ENCODE results near the gene MECP2. TPM values are rescaled to one million over a fixed set of nuclear protein-coding genes. Genes with fewer than 3 reads are reported as not detected.

Gene MECP2
- total RNA-seq, 2 donors from 2014 or later = 34.4 to 35.3 TPM

DNA sequence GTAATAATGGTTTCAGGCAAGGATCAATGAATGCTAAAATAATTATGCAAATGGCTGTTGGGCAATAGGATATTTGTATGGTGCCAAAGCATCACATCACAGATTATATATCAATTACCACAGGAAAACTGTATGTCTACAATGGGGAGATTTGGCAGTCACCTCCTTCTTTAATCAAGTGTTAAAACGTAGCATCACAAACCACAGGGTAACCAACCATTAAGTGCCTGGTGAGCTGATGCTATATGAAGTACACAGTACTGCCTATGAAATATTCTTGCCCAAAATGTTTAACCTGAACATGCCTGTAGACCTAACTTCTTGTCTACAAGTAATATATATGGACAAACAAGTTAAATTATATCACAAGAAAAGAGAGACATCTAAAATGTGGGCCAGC is 25.3 kb downstream of the MECP2 start:
- Histone ChIP-seq H3K36me3 (ENCODE audit: control insufficient read depth, insufficient read depth, low read length) (peaks cover 6% of the 10 kb centered on the region), H3K4me1 (ENCODE audit: control insufficient read depth, insufficient read depth, low read length) (no peaks in the 10 kb centered on the region), H3K9me3 (ENCODE audit: control insufficient read depth, low read length) (no peaks in the 10 kb centered on the region), H3K4me3 (ENCODE audit: low read length) (no peak overlapping the region), H3K27ac (ENCODE audit: low read depth, low read length) (no peak overlapping the region), H3K27me3 (ENCODE audit: control insufficient read depth, insufficient read depth, low read length, poor library complexity, severe bottlenecking) (no peaks in the 10 kb centered on the region), H3K9ac (ENCODE audit: extremely low read depth, low read length, poor library complexity, severe bottlenecking) (no peak overlapping the region)
- DNase-seq = no peak
- no CpG with 5 or more reads among the region's 1 CpG for WGBS, 2 experiments (ENCODE audit: insufficient coverage in 1 of 2, insufficient read length in 1 of 2)
- H3K27me3 Mint-ChIP-seq (ENCODE audit: insufficient read depth) = no peaks in the 10 kb centered on the region
- H3K27ac Mint-ChIP-seq = no peak overlapping the region
- TF ChIP-seq, protein P1, sequence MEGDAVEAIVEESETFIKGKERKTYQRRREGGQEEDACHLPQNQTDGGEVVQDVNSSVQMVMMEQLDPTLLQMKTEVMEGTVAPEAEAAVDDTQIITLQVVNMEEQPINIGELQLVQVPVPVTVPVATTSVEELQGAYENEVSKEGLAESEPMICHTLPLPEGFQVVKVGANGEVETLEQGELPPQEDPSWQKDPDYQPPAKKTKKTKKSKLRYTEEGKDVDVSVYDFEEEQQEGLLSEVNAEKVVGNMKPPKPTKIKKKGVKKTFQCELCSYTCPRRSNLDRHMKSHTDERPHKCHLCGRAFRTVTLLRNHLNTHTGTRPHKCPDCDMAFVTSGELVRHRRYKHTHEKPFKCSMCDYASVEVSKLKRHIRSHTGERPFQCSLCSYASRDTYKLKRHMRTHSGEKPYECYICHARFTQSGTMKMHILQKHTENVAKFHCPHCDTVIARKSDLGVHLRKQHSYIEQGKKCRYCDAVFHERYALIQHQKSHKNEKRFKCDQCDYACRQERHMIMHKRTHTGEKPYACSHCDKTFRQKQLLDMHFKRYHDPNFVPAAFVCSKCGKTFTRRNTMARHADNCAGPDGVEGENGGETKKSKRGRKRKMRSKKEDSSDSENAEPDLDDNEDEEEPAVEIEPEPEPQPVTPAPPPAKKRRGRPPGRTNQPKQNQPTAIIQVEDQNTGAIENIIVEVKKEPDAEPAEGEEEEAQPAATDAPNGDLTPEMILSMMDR (conservative IDR thresholded peaks at IDR 0.05) = no peak
- peaks cover 5% of the 10 kb centered on the region for H3K4me1 Mint-ChIP-seq
- H3K36me3 Mint-ChIP-seq (ENCODE audit: low read depth) = peaks cover 8% of the 10 kb centered on the region
- no peak overlapping the region for H3K4me3 Mint-ChIP-seq
- peaks cover 50% of the 10 kb centered on the region for H3K9me3 Mint-ChIP-seq

DNA sequence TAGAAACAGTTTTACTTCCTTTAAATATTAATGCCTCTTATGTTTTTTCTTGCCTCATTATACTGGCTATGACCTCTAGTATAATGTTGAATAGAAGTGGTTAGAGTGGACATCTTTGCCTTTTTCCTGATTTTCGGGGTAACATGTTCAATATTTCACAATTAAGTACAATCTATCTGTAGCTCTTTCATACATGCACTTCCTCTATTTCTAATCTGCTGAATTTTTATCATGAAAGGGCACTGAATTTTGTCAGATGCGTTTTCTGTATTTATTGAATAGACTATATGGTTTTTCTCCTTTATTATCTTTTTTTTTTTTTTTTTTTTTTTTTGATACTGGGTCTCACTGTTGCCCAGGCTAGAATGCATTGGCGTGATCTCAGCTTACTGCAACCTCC is 29.0 kb downstream of the MECP2 start:
- no peak for DNase-seq
- TF ChIP-seq, protein P1 (conservative IDR thresholded peaks at IDR 0.05) = no peak
- Histone ChIP-seq H3K4me1 (ENCODE audit: control insufficient read depth, insufficient read depth, low read length) (no peaks in the 10 kb centered on the region), H3K27ac (ENCODE audit: low read depth, low read length) (no peak overlapping the region), H3K9ac (ENCODE audit: extremely low read depth, low read length, poor library complexity, severe bottlenecking) (no peak overlapping the region), H3K27me3 (ENCODE audit: control insufficient read depth, insufficient read depth, low read length, poor library complexity, severe bottlenecking) (no peaks in the 10 kb centered on the region), H3K4me3 (ENCODE audit: low read length) (no peak overlapping the region), H3K36me3 (ENCODE audit: control insufficient read depth, insufficient read depth, low read length) (no peaks in the 10 kb centered on the region), H3K9me3 (ENCODE audit: control insufficient read depth, low read length) (no peaks in the 10 kb centered on the region)
- no peaks in the 10 kb centered on the region for H3K27me3 Mint-ChIP-seq (ENCODE audit: insufficient read depth)
- no peaks in the 10 kb centered on the region for H3K4me1 Mint-ChIP-seq
- 100% methylated on average over 1 of the region's 3 CpGs for WGBS, 2 experiments (ENCODE audit: insufficient coverage in 1 of 2, insufficient read length in 1 of 2)
- no peak overlapping the region for H3K4me3 Mint-ChIP-seq
- peaks cover 39% of the 10 kb centered on the region for H3K9me3 Mint-ChIP-seq
- peaks cover 4% of the 10 kb centered on the region for H3K36me3 Mint-ChIP-seq (ENCODE audit: low read depth)
- H3K27ac Mint-ChIP-seq = no peak overlapping the region

DNA sequence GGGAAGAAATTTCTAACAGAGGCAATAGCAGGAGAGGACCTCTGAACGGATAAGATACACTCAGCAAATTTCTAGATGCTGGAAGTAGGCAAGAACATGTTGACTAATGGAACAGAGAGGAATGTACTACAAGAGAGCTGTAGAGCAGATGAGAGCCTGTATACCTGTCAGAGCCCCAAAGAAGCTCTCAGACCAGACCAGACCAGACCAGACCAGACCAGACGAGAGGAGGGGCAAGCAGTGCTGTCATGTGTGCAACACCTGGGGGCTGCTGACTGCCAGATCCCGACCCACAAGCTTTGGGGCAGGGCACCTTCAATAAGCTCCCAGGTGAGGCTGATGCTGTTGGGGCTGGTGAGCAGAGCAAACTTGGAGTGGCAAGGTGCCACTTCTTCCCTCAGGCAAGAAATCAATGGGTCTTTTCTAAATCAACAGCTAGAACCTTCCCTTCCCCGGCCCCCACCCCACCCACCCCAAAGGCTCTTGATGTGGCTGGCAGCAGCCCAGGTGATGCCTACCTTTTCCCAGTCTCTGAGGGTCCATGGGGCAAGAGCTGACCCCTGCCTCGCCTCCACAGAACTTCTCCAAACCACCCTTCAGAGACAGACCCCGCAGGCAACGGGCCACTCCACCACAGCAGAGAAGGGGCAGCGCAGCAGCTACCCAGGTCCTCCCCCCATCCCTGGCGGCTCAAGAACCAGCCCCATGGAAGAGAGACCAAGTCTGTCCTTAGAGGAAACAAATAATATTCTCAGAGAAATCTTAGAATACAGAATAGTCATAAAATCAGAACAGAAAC is 32.7 kb downstream of the MECP2 start:
- peaks cover 45% of the 10 kb centered on the region for H3K9me3 Mint-ChIP-seq
- 95% methylated on average over 7 of the region's 9 CpGs; no CpG with 5 or more reads in 1 of the 2 experiments for WGBS, 2 experiments (ENCODE audit: insufficient coverage in 1 of 2, insufficient read length in 1 of 2)
- no peaks in the 10 kb centered on the region for H3K27me3 Mint-ChIP-seq (ENCODE audit: insufficient read depth)

More for the DNA sequence above, 32.7 kb downstream of the MECP2 start:
- no peak for DNase-seq
- H3K9me3 ChIP-seq (ENCODE audit: control insufficient read depth, low read length) = no peaks in the 10 kb centered on the region
- Mint-ChIP-seq H3K36me3 (ENCODE audit: low read depth) (peaks cover 2% of the 10 kb centered on the region), H3K27ac (no peak overlapping the region), H3K4me1 (peaks cover 19% of the 10 kb centered on the region), H3K4me3 (no peak overlapping the region)
- TF ChIP-seq, protein P1 (conservative IDR thresholded peaks at IDR 0.05) = no peak
- no peak overlapping the region for H3K9ac ChIP-seq (ENCODE audit: extremely low read depth, low read length, poor library complexity, severe bottlenecking)
- H3K36me3 ChIP-seq (ENCODE audit: control insufficient read depth, insufficient read depth, low read length) = no peaks in the 10 kb centered on the region
- no peak overlapping the region for H3K27ac ChIP-seq (ENCODE audit: low read depth, low read length)
- no peaks in the 10 kb centered on the region for H3K4me1 ChIP-seq (ENCODE audit: control insufficient read depth, insufficient read depth, low read length)
- no peaks in the 10 kb centered on the region for H3K27me3 ChIP-seq (ENCODE audit: control insufficient read depth, insufficient read depth, low read length, poor library complexity, severe bottlenecking)
- no peak overlapping the region for H3K4me3 ChIP-seq (ENCODE audit: low read length)

All from endodermal cell (in vitro differentiated cells).